CD14-positive monocyte (primary cell): Measurements from ENCODE around the gene PFDN1. TPM values are rescaled to one million over a fixed set of nuclear protein-coding genes. Genes with fewer than 3 reads are reported as not detected.
A peak's percentile ranks its signal among the peaks of the same experiment; 100 is the strongest.

Experiments
- DNase-seq, 3 donors: peaks; one replicate each; pipeline ENCODE4 v3.0.0-alpha.2; 2011 to 2022
- H2AFZ ChIP-seq: 2 replicates; pipeline ENCODE4 v1.6.0; 2012; ENCODE audit warnings: mild to moderate bottlenecking, low read depth, low read length, inconsistent platforms; ENCODE audit not compliant: insufficient read depth, poor library complexity, severe bottlenecking
- H3K27ac ChIP-seq, 2 donors: 1 replicate in 1 of 2; 2 replicates in 1 of 2; pipeline ENCODE4 v1.5.1; 2012 to 2013; ENCODE audit warnings: low read length in 2 of 2, control low read depth in 1 of 2, inconsistent platforms in 1 of 2, low read depth in 1 of 2, mild to moderate bottlenecking in 1 of 2
- H3K27me3 ChIP-seq, 2 donors: one replicate each; pipeline versions ENCODE4 v1.6.0 to v1.6.1; 2011 to 2013; ENCODE audit warnings: low read length in 2 of 2; ENCODE audit not compliant: control insufficient read depth in 2 of 2, insufficient read depth in 2 of 2
- H3K36me3 ChIP-seq, 2 donors: replicated peaks in 1 of 2; 1 replicate in 1 of 2; 2 replicates in 1 of 2; pipeline versions ENCODE4 v1.5.1 to v1.6.1; 2012 to 2013; ENCODE audit warnings: low read length in 2 of 2, control low read depth in 1 of 2, inconsistent platforms in 1 of 2, mild to moderate bottlenecking in 1 of 2; ENCODE audit not compliant: insufficient read depth in 2 of 2, control insufficient read depth in 1 of 2
- H3K4me1 ChIP-seq, 2 donors: 1 replicate in 1 of 2; 2 replicates in 1 of 2; pipeline versions ENCODE4 v1.5.1 to v1.6.1; 2012 to 2013; ENCODE audit warnings: low read length in 2 of 2, control low read depth in 1 of 2, inconsistent platforms in 1 of 2, mild to moderate bottlenecking in 1 of 2, moderate library complexity in 1 of 2; ENCODE audit not compliant: insufficient read depth in 2 of 2, control insufficient read depth in 1 of 2
- H3K4me2 ChIP-seq: replicated peaks from 2 replicates; pipeline ENCODE3; 2012; ENCODE audit warnings: low read length, moderate library complexity, mild to moderate bottlenecking; ENCODE audit not compliant: poor library complexity, severe bottlenecking; ENCODE audit errors: extremely low read depth
- H3K4me3 ChIP-seq, 3 experiments: fragments of 200-600 bp in 1 of 3; sonication (generic) in 1 of 3; replicated peaks in 1 of 3; 1 replicate in 2 of 3; 2 replicates in 1 of 3; pipeline ENCODE4 v1.5.1; 2011 to 2013; ENCODE audit warnings: low read length in 3 of 3, mild to moderate bottlenecking in 3 of 3, control low read depth in 2 of 3, low read depth in 2 of 3, inconsistent platforms in 1 of 3, moderate library complexity in 1 of 3
- H3K79me2 ChIP-seq: 2 replicates; pipeline ENCODE4 v1.6.0; 2012; ENCODE audit warnings: mild to moderate bottlenecking, control low read depth, inconsistent platforms, low read length, moderate library complexity; ENCODE audit not compliant: insufficient read depth
- H3K9ac ChIP-seq: 2 replicates; pipeline ENCODE4 v1.6.0; 2017; ENCODE audit warnings: low read length, mild to moderate bottlenecking; ENCODE audit not compliant: insufficient read depth, poor library complexity, severe bottlenecking
- H3K9me3 ChIP-seq, 2 donors: replicated peaks in 1 of 2; 1 replicate in 1 of 2; 2 replicates in 1 of 2; pipeline versions ENCODE4 v1.5.1 to v1.6.1; 2012 to 2013; ENCODE audit warnings: low read length in 2 of 2, control low read depth in 1 of 2; ENCODE audit not compliant: control insufficient read depth in 1 of 2, insufficient read depth in 1 of 2
- H4K20me1 ChIP-seq: 2 replicates; pipeline ENCODE4 v1.6.0; 2012; ENCODE audit warnings: mild to moderate bottlenecking, low read length, control low read depth, moderate library complexity; ENCODE audit not compliant: insufficient read depth
- H3K27ac Mint-ChIP-seq, 7 donors: one replicate each; pipeline ENCODE4 v1.8.0; 2020; ENCODE audit warnings: mild to moderate bottlenecking in 7 of 7, mixed read lengths in 7 of 7, moderate library complexity in 6 of 7, inconsistent platforms in 2 of 7
- H3K27me3 Mint-ChIP-seq, 3 donors: one replicate each; pipeline ENCODE4 v1.8.0; 2021 to 2022; ENCODE audit warnings: low read depth in 3 of 3, mild to moderate bottlenecking in 3 of 3, mixed read lengths in 3 of 3, moderate library complexity in 3 of 3, inconsistent platforms in 1 of 3
- H3K36me3 Mint-ChIP-seq, 2 donors: one replicate each; pipeline ENCODE4 v1.8.0; 2020; ENCODE audit warnings: mixed read lengths in 2 of 2, inconsistent platforms in 1 of 2, mild to moderate bottlenecking in 1 of 2
- H3K4me1 Mint-ChIP-seq: one replicate; pipeline ENCODE4 v1.8.0; 2020; ENCODE audit warnings: mild to moderate bottlenecking, mixed read lengths
- H3K4me3 Mint-ChIP-seq, 2 donors: one replicate each; pipeline ENCODE4 v1.8.0; 2020; ENCODE audit warnings: mild to moderate bottlenecking in 2 of 2, mixed read lengths in 2 of 2, moderate library complexity in 1 of 2
- H3K9me3 Mint-ChIP-seq, 7 donors: one replicate each; pipeline ENCODE4 v1.8.0; 2020 to 2022; ENCODE audit warnings: mixed read lengths in 7 of 7, mild to moderate bottlenecking in 6 of 7, moderate library complexity in 6 of 7, inconsistent platforms in 2 of 7
- CTCF ChIP-seq: fragments of 200-600 bp; IDR thresholded peaks from one replicate; pipeline ENCODE4 v1.8.0; 2022; ENCODE audit warnings: antibody characterized with exemption, mild to moderate bottlenecking
- WGBS: methylation state at CpG from one replicate; pipeline ENCODE4 v1.1.5; 2013; ENCODE audit warnings: missing lambda C conversion rate; ENCODE audit not compliant: insufficient coverage; 5-methylcytosine and 5-hydroxymethylcytosine counted together
- intact Hi-C, 2 donors: fragments of 100-400 bp; cut with micrococcal nuclease; formaldehyde crosslinking; loops; one replicate each; pipeline versions ENCODE4 v1.15.0 to v1.15.1; 2023
- polyA plus RNA-seq, 3 donors: library from polyadenylated mRNA; depleted of rRNA in 1 of 3; unstranded in 2 of 3; stranded (reverse) in 1 of 3; fragments of 300-500 nt in 2 of 3; fragments of >200 nt in 1 of 3; fragmentation: Illumina TruSeq in 2 of 3; gene quantifications; 1 replicate in 2 of 3; 2 replicates in 1 of 3; pipeline ENCODE4 v1.2.3, GENCODE V29; 2012 to 2021

The PFDN1 gene
- polyA plus RNA-seq, 3 donors: 44.7 to 105 (median 82.2) TPM

- peaks cover 40% of the 10 kb centered on the region for H3K4me1 Mint-ChIP-seq
Measured at GRCh38 chr5:140296289-140296688, 6.6 kb downstream of the PFDN1 start.

GRCh38 chr5:140295414-140295813 is 7.5 kb downstream of the PFDN1 start:
- Mint-ChIP-seq H3K4me1 (peaks cover 33% of the 10 kb centered on the region), H3K27me3 (no peaks in the 10 kb centered on the region), H3K4me3 (no peak overlapping the region), H3K27ac (peak overlapping the region in 2 of 7 donors; percentile 10 to 19), H3K36me3 (peaks cover 35 to 36% of the 10 kb centered on the region in 2 donors), H3K9me3 (no peaks in the 10 kb centered on the region)
- no peaks in the 10 kb centered on the region for H3K27me3 ChIP-seq
- no peak overlapping the region for H3K4me2 ChIP-seq
- H3K9me3 ChIP-seq: no peaks in the 10 kb centered on the region
- H2AFZ ChIP-seq: no peak overlapping the region
- H3K4me3 ChIP-seq: no peak overlapping the region
- H4K20me1 ChIP-seq: no peaks in the 10 kb centered on the region
- intact Hi-C loops: no loop called here
- no peak overlapping the region for H3K27ac ChIP-seq
- DNase-seq: peak in 2 of 3 donors; percentile 36 to 70
- WGBS: no CpG with 5 or more reads among the region's 1 CpG
- H3K79me2 ChIP-seq: peaks cover 100% of the 10 kb centered on the region
- peaks cover 7 to 40% of the 10 kb centered on the region in 2 donors for H3K36me3 ChIP-seq
- TF ChIP-seq CTCF: no peak
- no peak overlapping the region for H3K9ac ChIP-seq
- peaks cover 11 to 23% of the 10 kb centered on the region in 2 donors for H3K4me1 ChIP-seq

More at GRCh38 chr5:140296289-140296688, 6.6 kb downstream of the PFDN1 start:
- Histone ChIP-seq H3K27me3 (no peaks in the 10 kb centered on the region), H3K4me2 (no peak overlapping the region), H4K20me1 (no peaks in the 10 kb centered on the region), H3K4me1 (peaks cover 11 to 27% of the 10 kb centered on the region in 2 donors), H3K4me3 (no peak overlapping the region), H2AFZ (no peak overlapping the region), H3K9me3 (no peaks in the 10 kb centered on the region), H3K9ac (no peak overlapping the region), H3K27ac (no peak overlapping the region), H3K79me2 (peaks cover 99% of the 10 kb centered on the region), H3K36me3 (peaks cover 7 to 39% of the 10 kb centered on the region in 2 donors)
- no peak for DNase-seq
- WGBS: no CpG with 5 or more reads among the region's 3 CpGs
- peaks cover 30 to 34% of the 10 kb centered on the region in 2 donors for H3K36me3 Mint-ChIP-seq
- H3K27me3 Mint-ChIP-seq: no peaks in the 10 kb centered on the region
- no peak for TF ChIP-seq CTCF
- no peak overlapping the region for H3K4me3 Mint-ChIP-seq
- no peaks in the 10 kb centered on the region for H3K9me3 Mint-ChIP-seq
- H3K27ac Mint-ChIP-seq: peak overlapping the region in 1 of 7 donors; percentile 1
- intact Hi-C loops: no loop called here
